WTC11 (cell line): ENCODE results near the gene METTL9. TPM values are rescaled to one million over a fixed set of nuclear protein-coding genes. Genes with fewer than 3 reads are reported as not detected.

Source experiments
- ATAC-seq: fragments of 200-7000 bp; cut with Tn5 transposase; 2 replicates; pipeline ENCODE4 v1.10.0; 2021; ENCODE audit warnings: mild to moderate bottlenecking, moderate library complexity
- CTCF ChIA-PET: fragments of 300-600 bp; sonication (Branson Sonifier 250); formaldehyde crosslinking; loops from one replicate; lab custom pipeline; 2021; ENCODE audit warnings: antibody characterized with exemption; lab: Charles Lee
- POLR2A ChIA-PET: fragments of 350-600 bp; sonication (Branson Sonifier 250); formaldehyde crosslinking; loops from one replicate; lab custom pipeline; 2021; ENCODE audit warnings: antibody characterized with exemption; lab: Charles Lee
- DNase-seq: peaks from one replicate; pipeline ENCODE4 v3.0.0; 2021; ENCODE audit warnings: low spot score
- H3K27ac Mint-ChIP-seq: 2 replicates; pipeline ENCODE4 v1.8.0; 2021; ENCODE audit warnings: mixed read lengths
- H3K27me3 Mint-ChIP-seq: 2 replicates; pipeline ENCODE4 v1.8.0; 2021; ENCODE audit warnings: low read depth, mild to moderate bottlenecking, moderate library complexity, mixed read lengths
- H3K36me3 Mint-ChIP-seq: 2 replicates; pipeline ENCODE4 v1.8.0; 2021; ENCODE audit warnings: mixed read lengths
- H3K4me1 Mint-ChIP-seq: 2 replicates; pipeline ENCODE4 v1.8.0; 2022; ENCODE audit warnings: mixed read lengths
- H3K4me3 Mint-ChIP-seq: 2 replicates; pipeline ENCODE4 v1.8.0; 2021; ENCODE audit warnings: mild to moderate bottlenecking, moderate library complexity, mixed read lengths
- H3K9me3 Mint-ChIP-seq: 2 replicates; pipeline ENCODE4 v1.8.0; 2021; ENCODE audit warnings: mixed read lengths
- ATF1 ChIP-seq: sonication (generic); formaldehyde crosslinking; IDR thresholded peaks from 2 replicates; pipeline ENCODE4 v1.8.1; 2023; ENCODE audit warnings: mild to moderate bottlenecking, moderate library complexity, missing genetic modification reagents
- CBFB ChIP-seq: sonication (generic); formaldehyde crosslinking; IDR thresholded peaks from 2 replicates; pipeline ENCODE4 v1.8.1; 2022; ENCODE audit warnings: mild to moderate bottlenecking, low read depth, missing genetic modification reagents
- ELF4 ChIP-seq: sonication (generic); formaldehyde crosslinking; IDR thresholded peaks from 2 replicates; pipeline ENCODE4 v1.8.1; 2022; ENCODE audit warnings: low read depth, mild to moderate bottlenecking, moderate library complexity, missing genetic modification reagents
- FOXJ3 ChIP-seq: sonication (generic); formaldehyde crosslinking; IDR thresholded peaks from 2 replicates; pipeline ENCODE4 v1.9.0; 2021; ENCODE audit warnings: missing genetic modification reagents, mild to moderate bottlenecking, borderline replicate concordance
- GABPB1 ChIP-seq: sonication (generic); formaldehyde crosslinking; IDR thresholded peaks from 2 replicates; pipeline ENCODE4 v1.8.1; 2023; ENCODE audit warnings: mild to moderate bottlenecking, missing genetic modification reagents
- KAT7 ChIP-seq: sonication (generic); formaldehyde crosslinking; IDR thresholded peaks from 2 replicates; pipeline ENCODE4 v1.8.1; 2023; ENCODE audit warnings: missing genetic modification reagents, mild to moderate bottlenecking, borderline replicate concordance
- NFYB ChIP-seq: sonication (generic); formaldehyde crosslinking; conservative IDR thresholded peaks from 2 replicates; pipeline ENCODE4 v1.8.0; 2022; ENCODE audit warnings: low read depth, missing genetic modification reagents
- NR1H2 ChIP-seq: sonication (generic); formaldehyde crosslinking; IDR thresholded peaks from 2 replicates; pipeline ENCODE4 v1.9.0; 2021; ENCODE audit warnings: mild to moderate bottlenecking, moderate library complexity, missing genetic modification reagents
- NR3C1 ChIP-seq: sonication (generic); formaldehyde crosslinking; conservative IDR thresholded peaks from 2 replicates; pipeline ENCODE4 v1.8.1; 2023; ENCODE audit warnings: low read depth, mild to moderate bottlenecking, missing genetic modification reagents
- OVOL2 ChIP-seq: fragments of 250-450 bp; sonication (Bioruptor Pico); IDR thresholded peaks from 2 replicates; pipeline ENCODE4 v1.9.0; 2021; ENCODE audit warnings: mild to moderate bottlenecking, borderline replicate concordance
- PRRX2 ChIP-seq: fragments of 250-450 bp; sonication (Bioruptor Pico); IDR thresholded peaks from 2 replicates; pipeline ENCODE4 v1.8.0; 2021; ENCODE audit warnings: mild to moderate bottlenecking
- RELA ChIP-seq: sonication (generic); formaldehyde crosslinking; IDR thresholded peaks from 2 replicates; pipeline ENCODE4 v1.8.1; 2022; ENCODE audit warnings: missing genetic modification reagents, mild to moderate bottlenecking, borderline replicate concordance
- SMAD3 ChIP-seq: sonication (generic); formaldehyde crosslinking; IDR thresholded peaks from 2 replicates; pipeline ENCODE4 v1.8.0; 2022; ENCODE audit warnings: missing genetic modification reagents, mild to moderate bottlenecking, borderline replicate concordance
- SP1 ChIP-seq: sonication (generic); formaldehyde crosslinking; conservative IDR thresholded peaks from 2 replicates; pipeline ENCODE4 v1.8.1; 2022; ENCODE audit warnings: missing genetic modification reagents
- ZBTB21 ChIP-seq: sonication (generic); formaldehyde crosslinking; IDR thresholded peaks from 2 replicates; pipeline ENCODE4 v1.8.1; 2023; ENCODE audit warnings: mild to moderate bottlenecking, missing genetic modification reagents, borderline replicate concordance
- ZNF232 ChIP-seq: sonication (generic); formaldehyde crosslinking; IDR thresholded peaks from 2 replicates; pipeline ENCODE4 v1.8.0; 2022; ENCODE audit warnings: mild to moderate bottlenecking, missing genetic modification reagents
- ZNF317 ChIP-seq: sonication (generic); formaldehyde crosslinking; IDR thresholded peaks from 2 replicates; pipeline ENCODE4 v1.8.1; 2023; ENCODE audit warnings: low read depth, mild to moderate bottlenecking, moderate library complexity, missing genetic modification reagents, borderline replicate concordance
- total RNA-seq: library from RNA; stranded (reverse); gene quantifications from 3 replicates; pipeline ENCODE4 v1.2.3, GENCODE V29; 2021
- TF ChIP-seq, protein P1 (sequence below): sonication (generic); formaldehyde crosslinking; IDR thresholded peaks from 2 replicates; pipeline ENCODE4 v1.8.0; 2022; ENCODE audit warnings: mild to moderate bottlenecking, missing genetic modification reagents
- TF ChIP-seq, protein P2 (sequence below): sonication (generic); formaldehyde crosslinking; IDR thresholded peaks from 2 replicates; pipeline ENCODE4 v1.8.1; 2022; ENCODE audit warnings: mild to moderate bottlenecking, moderate library complexity, missing genetic modification reagents
- TF ChIP-seq, protein P3 (sequence below): fragments of 250-450 bp; sonication (Bioruptor Pico); conservative IDR thresholded peaks from 2 replicates; pipeline ENCODE4 v1.9.0; 2021; ENCODE audit warnings: mild to moderate bottlenecking
- TF ChIP-seq, protein P4 (sequence below): sonication (generic); formaldehyde crosslinking; IDR thresholded peaks from 2 replicates; pipeline ENCODE4 v1.8.0; 2022; ENCODE audit warnings: mild to moderate bottlenecking, missing genetic modification reagents
- TF ChIP-seq, protein P5 (sequence below): fragments of 250-450 bp; sonication (Bioruptor Pico); IDR thresholded peaks from 2 replicates; pipeline ENCODE4 v2.1.2; 2022; ENCODE audit warnings: mild to moderate bottlenecking, moderate library complexity

The METTL9 gene
- total RNA-seq, 1 experiment from 2014 or later: 94.6 TPM

DNA sequence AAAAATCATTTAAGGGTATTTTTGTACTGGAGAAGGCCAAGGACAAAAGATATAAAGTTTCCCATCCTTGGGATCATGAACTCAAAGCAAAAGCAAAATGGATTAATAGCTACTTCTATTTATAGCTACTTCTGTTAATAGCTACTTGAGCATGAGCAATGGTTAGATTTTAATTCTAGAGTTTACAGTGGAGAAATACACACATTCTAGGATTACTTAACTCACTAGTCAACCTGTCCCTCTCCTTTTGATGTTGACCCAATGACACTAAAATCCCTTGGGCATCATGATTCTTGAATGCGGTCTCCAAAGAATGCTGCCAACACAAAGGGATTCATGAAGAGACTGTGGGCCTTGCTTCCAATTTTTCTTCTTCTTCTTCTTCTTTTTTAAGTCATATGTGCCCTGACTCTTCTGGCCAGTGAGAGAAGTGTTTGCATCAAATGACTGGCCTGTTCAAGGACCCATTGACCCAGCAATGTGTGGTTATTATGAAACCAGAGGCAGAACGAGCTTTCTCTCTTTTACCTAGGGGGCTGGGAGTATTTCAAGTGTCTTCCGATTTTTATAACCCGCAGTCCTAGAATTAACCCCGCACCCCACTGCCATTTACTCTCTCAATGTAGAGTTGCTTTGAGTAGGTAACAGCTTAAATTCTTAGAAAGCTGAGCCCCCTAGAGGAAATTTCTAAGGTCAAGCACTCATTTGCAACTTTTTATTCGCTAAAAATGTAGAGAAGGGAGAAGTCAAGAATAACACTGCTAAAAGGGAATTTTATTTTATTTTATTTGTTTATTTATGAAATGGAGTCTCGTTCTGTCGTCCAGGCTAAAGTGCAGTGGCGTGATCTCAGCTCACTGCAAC, 99.0 kb downstream of the METTL9 start (continued):
- TF ChIP-seq, protein P1, sequence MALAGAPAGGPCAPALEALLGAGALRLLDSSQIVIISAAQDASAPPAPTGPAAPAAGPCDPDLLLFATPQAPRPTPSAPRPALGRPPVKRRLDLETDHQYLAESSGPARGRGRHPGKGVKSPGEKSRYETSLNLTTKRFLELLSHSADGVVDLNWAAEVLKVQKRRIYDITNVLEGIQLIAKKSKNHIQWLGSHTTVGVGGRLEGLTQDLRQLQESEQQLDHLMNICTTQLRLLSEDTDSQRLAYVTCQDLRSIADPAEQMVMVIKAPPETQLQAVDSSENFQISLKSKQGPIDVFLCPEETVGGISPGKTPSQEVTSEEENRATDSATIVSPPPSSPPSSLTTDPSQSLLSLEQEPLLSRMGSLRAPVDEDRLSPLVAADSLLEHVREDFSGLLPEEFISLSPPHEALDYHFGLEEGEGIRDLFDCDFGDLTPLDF: no peak
- TF ChIP-seq, protein P2, sequence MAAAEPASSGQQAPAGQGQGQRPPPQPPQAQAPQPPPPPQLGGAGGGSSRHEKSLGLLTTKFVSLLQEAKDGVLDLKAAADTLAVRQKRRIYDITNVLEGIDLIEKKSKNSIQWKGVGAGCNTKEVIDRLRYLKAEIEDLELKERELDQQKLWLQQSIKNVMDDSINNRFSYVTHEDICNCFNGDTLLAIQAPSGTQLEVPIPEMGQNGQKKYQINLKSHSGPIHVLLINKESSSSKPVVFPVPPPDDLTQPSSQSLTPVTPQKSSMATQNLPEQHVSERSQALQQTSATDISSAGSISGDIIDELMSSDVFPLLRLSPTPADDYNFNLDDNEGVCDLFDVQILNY (CRISPR knock-in tag): no peak
- no peak for TF ChIP-seq RELA (CRISPR knock-in tag)
- no peak for TF ChIP-seq OVOL2 (CRISPR knock-in tag)
- TF ChIP-seq SMAD3 (CRISPR knock-in tag): no peak
- no peak for TF ChIP-seq NFYB (CRISPR knock-in tag)
- no peak for TF ChIP-seq FOXJ3 (CRISPR knock-in tag)
- TF ChIP-seq ZBTB21 (CRISPR knock-in tag): no peak

DNA sequence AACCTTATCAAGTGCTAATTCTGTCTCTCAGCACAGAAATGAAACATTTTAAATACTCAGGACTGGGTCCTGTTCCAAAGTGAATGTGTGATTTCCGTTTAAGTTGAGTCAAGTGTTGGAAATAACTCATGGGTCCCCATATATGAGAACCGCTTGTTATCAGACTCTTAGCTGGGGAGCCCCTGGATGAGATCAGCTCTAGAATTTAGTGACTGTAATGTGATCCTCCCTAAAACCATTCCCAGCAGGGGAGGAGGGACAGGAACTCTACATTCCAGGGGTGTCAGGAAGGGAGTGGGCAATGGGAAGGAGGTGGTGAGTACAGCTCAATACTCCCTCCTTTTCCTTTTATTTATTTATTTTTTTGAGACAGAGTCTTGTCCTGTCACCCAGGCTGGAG, 101.9 kb downstream of the METTL9 start:
- Mint-ChIP-seq H3K36me3 (no peaks in the 10 kb centered on the region), H3K4me1 (peaks cover 8% of the 10 kb centered on the region; the same call in 1 of the 2 replicates), H3K27ac (no peak overlapping the region), H3K4me3 (no peak overlapping the region), H3K9me3 (no peaks in the 10 kb centered on the region), H3K27me3 (no peaks in the 10 kb centered on the region)
- ChIA-PET POLR2A (no interaction called here), CTCF (interaction anchor here (0.9 to 1.9 kb wide), 5 partner anchors 17 to 101 kb away, joined by 3 to 8 read pairs (median 8); no protein-coding TSS in a partner anchor)
- ATAC-seq (peak; percentile 53), DNase-seq (no peak)
- TF ChIP-seq GABPB1 (CRISPR knock-in tag) (no peak), NR1H2 (CRISPR knock-in tag) (no peak), ZNF232 (CRISPR knock-in tag) (no peak)

DNA sequence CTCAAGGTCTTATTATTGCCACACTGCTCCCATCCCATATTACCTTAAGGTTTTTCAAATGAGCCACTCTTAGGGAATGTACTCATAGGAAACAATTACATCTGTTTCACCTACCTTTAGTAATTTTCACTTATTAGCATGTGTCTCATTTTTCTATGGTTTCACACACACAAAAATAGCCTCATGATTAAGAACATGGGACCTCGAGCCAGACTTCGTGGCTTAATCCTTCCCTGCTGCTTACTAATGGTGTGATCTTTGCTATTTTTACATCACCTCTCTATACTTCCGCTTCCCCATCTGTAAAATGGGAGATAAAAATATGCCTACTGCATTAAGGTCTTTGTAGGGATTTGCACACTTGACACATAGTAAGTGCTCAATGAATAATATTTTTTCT, 102.9 kb downstream of the METTL9 start:
- H3K27me3 Mint-ChIP-seq: no peaks in the 10 kb centered on the region
- no peak for ATAC-seq
- TF ChIP-seq, protein P3, sequence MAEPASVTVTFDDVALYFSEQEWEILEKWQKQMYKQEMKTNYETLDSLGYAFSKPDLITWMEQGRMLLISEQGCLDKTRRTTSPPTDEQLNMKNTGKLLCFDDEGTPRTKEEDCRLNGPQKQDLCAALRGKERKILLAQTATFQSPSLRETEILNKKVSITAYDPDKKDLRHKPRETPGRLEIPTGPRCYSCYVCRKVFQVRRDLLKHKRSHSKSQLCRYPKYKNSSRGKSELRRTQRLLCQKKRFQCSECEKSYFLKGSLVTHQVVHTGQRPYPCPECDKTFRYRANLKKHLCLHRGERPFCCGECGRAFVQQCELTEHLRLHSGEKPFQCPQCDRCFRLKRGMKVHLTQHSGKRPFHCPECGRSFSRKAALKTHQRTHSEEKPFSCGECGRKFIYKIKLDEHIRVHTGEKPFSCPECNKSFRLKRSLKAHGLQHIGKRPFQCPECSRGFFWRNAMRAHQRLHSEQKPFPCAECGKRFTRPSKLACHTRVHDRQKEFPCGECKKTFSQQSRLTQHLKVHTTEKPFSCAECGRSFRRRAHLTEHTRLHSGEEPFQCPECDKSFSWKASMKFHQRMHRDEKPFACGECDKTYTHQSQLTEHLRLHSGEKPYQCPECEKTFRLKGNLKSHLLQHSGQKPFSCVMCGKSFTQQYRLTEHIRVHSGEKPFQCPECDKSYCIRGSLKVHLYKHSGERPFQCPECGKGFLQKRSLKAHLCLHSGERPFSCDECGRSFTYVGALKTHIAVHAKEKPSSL (CRISPR knock-in tag): no peak
- TF ChIP-seq PRRX2 (CRISPR knock-in tag): no peak
- no peak for TF ChIP-seq CBFB
- TF ChIP-seq, all 79 proteins: peak for 0
- Mint-ChIP-seq H3K4me3 (no peak overlapping the region), H3K27ac (no peak overlapping the region), H3K4me1 (peaks cover 8% of the 10 kb centered on the region; the same call in 1 of the 2 replicates), H3K9me3 (no peaks in the 10 kb centered on the region), H3K36me3 (no peaks in the 10 kb centered on the region)
- ChIA-PET POLR2A (no interaction called here), CTCF (interaction anchor here (0.6 to 1.6 kb wide), 3 partner anchors 19 to 100 kb away, joined by 3 to 8 read pairs (median 4); no protein-coding TSS in a partner anchor)
- no peak for DNase-seq

DNA sequence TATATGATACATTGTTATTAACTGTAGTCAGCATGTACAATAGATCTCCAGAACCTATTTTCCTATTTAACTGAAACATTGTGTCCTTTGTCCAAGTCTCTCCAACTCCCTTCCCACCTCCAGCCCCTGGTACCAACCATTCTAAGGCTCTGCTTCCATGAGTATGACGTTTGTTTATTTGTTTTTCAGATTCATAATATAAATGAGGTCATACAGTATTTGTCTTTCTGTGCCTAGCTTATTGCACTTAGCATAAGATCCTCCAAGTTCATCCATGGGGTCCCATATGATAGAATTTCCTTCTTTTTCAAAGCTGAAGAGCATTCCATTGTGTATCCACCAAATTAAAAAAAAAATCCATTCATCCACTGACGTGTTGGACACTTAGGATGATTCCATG, 103.8 kb downstream of the METTL9 start:
- Mint-ChIP-seq H3K36me3 (no peaks in the 10 kb centered on the region), H3K9me3 (no peaks in the 10 kb centered on the region), H3K27me3 (no peaks in the 10 kb centered on the region), H3K27ac (no peak overlapping the region), H3K4me1 (peaks cover 8% of the 10 kb centered on the region; the same call in 1 of the 2 replicates), H3K4me3 (no peak overlapping the region)
- ChIA-PET CTCF (interaction anchor here (1.1 kb wide), 1 partner anchor 45 kb away, joined by 3 read pairs; no protein-coding TSS in a partner anchor), POLR2A (no interaction called here)
- DNase-seq: no peak
- no peak for ATAC-seq
- TF ChIP-seq ZNF317 (CRISPR knock-in tag) (no peak), ELF4 (no peak), NR3C1 (CRISPR knock-in tag) (no peak), NFYB (CRISPR knock-in tag) (no peak), SP1 (CRISPR knock-in tag) (no peak), KAT7 (CRISPR knock-in tag) (no peak), ATF1 (CRISPR knock-in tag) (no peak), RELA (CRISPR knock-in tag) (no peak), PRRX2 (CRISPR knock-in tag) (no peak)
- TF ChIP-seq, protein P4, sequence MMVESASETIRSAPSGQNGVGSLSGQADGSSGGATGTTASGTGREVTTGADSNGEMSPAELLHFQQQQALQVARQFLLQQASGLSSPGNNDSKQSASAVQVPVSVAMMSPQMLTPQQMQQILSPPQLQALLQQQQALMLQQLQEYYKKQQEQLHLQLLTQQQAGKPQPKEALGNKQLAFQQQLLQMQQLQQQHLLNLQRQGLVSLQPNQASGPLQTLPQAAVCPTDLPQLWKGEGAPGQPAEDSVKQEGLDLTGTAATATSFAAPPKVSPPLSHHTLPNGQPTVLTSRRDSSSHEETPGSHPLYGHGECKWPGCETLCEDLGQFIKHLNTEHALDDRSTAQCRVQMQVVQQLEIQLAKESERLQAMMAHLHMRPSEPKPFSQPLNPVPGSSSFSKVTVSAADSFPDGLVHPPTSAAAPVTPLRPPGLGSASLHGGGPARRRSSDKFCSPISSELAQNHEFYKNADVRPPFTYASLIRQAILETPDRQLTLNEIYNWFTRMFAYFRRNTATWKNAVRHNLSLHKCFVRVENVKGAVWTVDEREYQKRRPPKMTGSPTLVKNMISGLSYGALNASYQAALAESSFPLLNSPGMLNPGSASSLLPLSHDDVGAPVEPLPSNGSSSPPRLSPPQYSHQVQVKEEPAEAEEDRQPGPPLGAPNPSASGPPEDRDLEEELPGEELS (CRISPR knock-in tag): no peak
- TF ChIP-seq, protein P5, sequence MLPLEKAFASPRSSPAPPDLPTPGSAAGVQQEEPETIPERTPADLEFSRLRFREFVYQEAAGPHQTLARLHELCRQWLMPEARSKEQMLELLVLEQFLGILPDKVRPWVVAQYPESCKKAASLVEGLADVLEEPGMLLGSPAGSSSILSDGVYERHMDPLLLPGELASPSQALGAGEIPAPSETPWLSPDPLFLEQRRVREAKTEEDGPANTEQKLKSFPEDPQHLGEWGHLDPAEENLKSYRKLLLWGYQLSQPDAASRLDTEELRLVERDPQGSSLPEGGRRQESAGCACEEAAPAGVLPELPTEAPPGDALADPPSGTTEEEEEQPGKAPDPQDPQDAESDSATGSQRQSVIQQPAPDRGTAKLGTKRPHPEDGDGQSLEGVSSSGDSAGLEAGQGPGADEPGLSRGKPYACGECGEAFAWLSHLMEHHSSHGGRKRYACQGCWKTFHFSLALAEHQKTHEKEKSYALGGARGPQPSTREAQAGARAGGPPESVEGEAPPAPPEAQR (CRISPR knock-in tag): no peak
